HG03175 (cell line): ENCODE measurements around the gene WDR27.
A peak's percentile ranks its signal among the peaks of the same experiment; 100 is the strongest.
"Not testable (repeated sequence)": the region's sequence is repeated elsewhere in the genome, so short reads cannot be mapped to it uniquely, and the experiment has no call there.

Source experiments
- ATAC-seq: cut with Tn5 transposase; IDR thresholded peaks from one replicate; pipeline ENCODE4 v1.9.1; 2021; ENCODE audit warnings: mild to moderate bottlenecking, moderate library complexity; ENCODE audit not compliant: unreplicated experiment

Gene WDR27

GRCh38 chr6:169664227-169664626 lies 37.6 kb downstream of the WDR27 start:
- ATAC-seq: no peak

GRCh38 chr6:169663468-169663867 lies 38.4 kb downstream of the WDR27 start:
- no peak for ATAC-seq

- ATAC-seq: no peak
Observed at GRCh38 chr6:169661391-169661756, 40.5 kb downstream of the WDR27 start.

GRCh38 chr6:169660751-169661390 lies 41.0 kb downstream of the WDR27 start:
- ATAC-seq: no peak

DNA sequence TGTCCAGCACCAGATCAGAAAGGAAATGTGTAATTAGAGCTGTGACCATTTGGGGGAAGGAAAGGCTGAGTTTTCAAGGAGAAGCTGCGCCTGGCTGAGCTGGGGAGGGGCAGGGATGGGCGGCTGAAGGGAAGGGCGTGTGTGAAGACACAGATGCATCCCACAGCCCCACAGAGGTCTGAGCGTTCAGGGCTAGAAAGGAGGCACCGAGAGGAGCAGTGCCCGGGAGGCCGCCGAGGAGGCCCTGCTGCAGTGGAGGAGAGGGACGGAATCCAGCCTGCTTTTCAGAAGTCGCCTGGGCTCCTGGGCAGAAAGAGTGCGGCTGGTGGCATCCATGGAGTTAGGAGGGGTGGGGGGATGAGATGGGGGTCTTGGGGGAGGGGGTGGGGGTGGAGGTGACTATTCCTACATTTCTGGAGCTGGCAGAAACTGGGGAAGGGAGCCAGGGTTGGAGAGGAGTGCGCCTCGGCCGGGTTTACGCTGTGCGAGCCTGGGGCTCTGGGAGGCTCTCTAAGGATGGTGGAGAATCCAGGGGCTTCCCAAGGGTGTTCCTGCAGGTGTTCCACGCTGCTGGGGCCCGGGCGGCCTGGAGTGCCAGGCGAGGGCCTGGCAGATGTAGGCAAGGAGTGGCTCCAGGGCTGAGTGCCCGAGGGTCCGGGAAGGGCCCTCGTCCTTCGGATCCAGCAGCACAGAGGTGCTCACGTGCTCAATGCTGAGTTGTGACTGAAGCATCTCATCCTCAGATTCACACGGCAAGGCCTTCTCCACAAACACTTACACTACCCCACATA lies 41.8 kb downstream of the WDR27 start:
- ATAC-seq: no peak

GRCh38 chr6:169657284-169657610 lies 44.6 kb downstream of the WDR27 start:
- ATAC-seq: no peak

GRCh38 chr6:169656546-169657283 lies 45.1 kb downstream of the WDR27 start:
- ATAC-seq: no peak

DNA sequence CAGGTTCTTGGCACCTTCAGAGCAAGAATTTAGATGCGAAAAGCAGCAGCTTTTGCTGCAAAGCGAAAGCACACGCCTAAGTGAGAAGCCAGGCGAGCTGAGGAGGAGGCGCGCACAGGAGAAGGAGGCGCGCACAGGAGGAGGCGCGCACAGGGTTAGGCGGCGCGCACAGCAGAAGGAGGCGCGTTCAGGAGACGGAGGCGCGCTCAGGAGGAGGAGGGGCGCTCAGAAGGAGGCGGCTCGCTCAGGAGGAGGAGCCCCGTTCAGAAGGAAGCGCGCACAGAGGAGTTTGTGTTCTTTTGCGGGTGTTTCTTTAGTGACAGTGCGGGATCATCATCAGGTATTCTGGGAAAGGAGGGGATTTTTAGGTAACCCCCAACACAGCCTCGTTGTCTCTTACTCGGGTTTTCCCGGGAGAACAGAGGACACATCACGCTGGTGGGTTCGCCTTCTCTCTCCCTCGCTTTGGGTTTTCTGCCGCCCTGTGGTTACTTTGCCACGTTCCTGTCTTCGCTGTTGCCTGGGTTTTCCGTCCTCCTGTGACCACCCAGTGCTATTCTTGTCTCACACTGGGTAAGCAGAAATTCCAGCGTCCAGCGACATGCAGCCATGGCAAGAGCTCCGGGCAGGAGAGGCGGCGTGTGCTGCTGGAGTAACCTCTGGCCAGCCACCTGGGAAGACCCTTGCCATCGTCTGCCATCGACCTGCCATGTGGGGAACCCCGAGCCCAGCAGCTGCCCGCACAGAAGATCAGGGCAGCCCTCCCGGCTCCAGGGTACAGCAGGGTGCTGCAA lies 47.0 kb downstream of the WDR27 start:
- ATAC-seq: peak; percentile 90

- ATAC-seq: no peak
Observed at GRCh38 chr6:169653691-169654090, 48.1 kb downstream of the WDR27 start.

DNA sequence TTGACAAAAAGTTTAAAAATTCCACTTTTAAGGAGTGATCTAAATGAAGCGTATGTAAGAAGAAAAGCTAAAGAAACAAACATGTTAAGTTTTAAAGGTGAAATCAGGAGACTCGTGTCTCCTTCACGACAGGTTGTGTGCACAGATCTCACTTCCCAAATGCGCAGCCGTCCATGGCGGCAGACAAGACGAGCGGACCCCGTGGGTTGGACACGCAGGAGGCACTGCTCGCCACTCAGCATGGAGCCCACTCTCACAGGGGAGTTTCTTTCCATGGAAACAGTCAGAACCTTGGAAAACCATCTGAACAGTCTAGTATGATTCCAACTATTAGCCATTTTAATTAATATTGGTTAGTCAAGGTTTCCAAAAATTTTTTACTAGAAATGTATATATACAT lies 48.9 kb downstream of the WDR27 start:
- no peak for ATAC-seq

DNA sequence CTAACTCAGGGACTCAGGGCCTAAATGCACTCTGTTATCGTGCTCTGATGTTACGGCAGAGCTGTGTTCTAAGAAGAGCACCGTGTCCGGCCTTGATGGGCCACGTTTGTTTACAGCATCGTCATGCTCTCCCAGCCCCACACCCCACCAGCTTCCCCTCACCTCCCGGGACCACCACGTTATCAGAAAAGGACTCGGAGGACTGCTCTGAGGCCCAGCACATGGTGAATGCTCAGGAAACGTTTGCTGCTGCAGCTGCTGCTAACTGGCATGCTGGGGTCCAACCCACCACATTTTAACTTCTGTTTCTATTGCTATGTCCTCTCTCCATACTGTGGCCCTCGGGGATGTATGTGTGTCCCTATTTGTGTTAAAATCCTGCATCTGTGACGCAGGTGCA lies 50.3 kb downstream of the WDR27 start:
- ATAC-seq: no peak

DNA sequence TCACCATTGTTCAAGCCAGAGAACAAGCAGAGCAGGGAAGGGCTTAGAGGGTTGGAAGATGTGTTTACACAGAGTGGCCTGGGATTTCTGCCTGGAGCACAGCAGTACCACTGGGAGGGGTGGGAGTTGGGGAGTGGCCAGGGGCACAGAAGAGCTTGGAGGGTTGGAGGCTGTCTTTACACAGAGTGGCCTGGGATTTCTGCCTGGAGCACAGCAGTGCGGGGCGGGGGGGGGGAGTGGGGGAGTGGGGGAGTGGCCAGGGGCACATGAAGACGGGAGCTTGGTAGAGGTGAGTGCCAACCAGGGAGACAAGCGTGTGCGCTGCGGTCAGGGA lies 50.9 kb downstream of the WDR27 start:
- ATAC-seq: no peak

- no peak for ATAC-seq
Observed at GRCh38 chr6:169650241-169650958, 51.4 kb downstream of the WDR27 start.

DNA sequence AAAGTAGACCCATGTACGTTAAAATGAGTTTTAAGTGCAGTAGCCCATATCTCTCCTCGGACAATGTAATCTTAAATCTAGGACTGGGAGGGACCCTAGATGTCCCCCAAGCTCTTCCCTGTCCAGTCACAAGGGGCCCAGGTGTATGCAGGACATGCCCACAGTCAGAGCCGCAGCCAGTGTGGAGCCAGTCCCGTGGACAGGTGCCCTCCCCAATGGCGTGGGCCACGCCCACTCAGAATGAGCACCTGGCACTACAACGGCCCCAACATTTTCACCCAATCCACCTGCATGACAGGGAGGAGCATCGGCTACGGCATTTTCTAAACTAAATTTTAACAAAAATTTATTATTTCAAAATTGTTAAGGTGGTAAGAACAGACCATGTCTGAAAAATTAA lies 53.2 kb downstream of the WDR27 start:
- no peak for ATAC-seq

DNA sequence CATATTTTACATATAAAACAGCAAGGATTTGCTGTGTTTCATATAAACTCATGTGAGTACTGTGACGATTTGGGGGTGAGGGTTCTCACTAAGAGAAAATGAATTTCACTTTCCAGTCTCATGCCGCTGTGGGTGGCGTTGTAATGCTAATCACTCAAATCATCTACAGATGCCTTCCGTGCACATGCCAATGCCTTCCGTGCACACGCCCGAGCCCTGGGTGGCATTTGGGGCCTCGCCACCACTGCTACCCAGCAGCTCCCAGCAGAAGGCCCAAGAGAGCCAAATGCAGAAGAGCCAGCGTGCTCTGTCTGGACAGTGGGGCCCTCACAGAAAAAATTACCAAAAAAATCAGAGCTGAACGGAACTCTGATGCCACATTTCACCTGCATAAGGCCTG lies 53.7 kb downstream of the WDR27 start:
- ATAC-seq: no peak

GRCh38 chr6:169647637-169648036 lies 54.2 kb downstream of the WDR27 start:
- no peak for ATAC-seq

DNA sequence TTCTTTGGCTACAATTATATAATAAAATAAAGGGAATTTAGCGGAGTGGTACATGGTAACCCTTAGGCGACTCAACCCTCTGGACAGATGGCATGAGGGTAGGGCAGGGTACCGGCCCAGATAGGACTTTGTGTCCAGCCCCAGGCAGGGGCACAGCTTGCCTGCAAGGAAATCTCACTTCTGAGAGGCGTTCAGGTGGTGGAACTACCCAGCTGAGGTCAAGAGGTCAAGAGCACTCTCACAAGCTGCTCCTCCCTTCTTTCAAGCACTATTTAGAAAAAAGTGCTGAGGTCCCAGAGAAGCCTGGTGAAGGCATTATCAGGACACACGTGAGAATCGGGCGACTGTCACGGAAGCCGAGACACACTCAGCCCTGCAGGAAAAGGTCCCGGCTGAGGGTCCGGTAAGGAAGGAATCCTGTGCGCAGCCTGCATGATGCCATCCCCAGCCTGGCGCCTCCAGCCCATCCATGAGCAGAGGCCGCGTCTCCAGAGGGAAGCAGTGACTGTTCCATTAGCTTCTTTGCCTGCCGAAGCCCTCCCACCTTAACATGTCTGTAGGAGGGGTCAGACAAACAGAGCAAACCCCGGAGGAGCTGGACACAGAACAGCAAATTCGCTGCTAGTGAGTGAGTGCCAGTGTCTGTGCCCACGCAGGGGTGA lies 54.8 kb downstream of the WDR27 start:
- no peak for ATAC-seq

DNA sequence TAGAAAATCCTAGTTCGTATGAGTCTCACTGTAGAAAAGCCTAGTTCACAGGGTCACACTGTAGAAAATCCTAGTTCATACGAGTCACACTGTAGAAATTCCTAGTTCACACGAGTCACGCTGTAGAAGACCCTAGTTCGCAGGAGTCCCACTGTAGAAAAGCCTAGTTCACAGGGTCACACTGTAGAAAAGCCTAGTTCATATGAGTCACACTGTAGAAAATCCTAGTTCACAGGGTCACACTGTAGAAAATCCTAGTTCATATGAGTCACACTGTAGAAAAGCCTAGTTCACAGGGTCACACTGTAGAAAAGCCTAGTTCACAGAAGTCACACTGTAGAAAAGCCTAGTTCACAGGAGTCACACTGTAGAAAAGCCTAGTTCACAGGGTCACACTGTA lies 56.4 kb downstream of the WDR27 start:
- ATAC-seq: not testable (repeated sequence)

DNA sequence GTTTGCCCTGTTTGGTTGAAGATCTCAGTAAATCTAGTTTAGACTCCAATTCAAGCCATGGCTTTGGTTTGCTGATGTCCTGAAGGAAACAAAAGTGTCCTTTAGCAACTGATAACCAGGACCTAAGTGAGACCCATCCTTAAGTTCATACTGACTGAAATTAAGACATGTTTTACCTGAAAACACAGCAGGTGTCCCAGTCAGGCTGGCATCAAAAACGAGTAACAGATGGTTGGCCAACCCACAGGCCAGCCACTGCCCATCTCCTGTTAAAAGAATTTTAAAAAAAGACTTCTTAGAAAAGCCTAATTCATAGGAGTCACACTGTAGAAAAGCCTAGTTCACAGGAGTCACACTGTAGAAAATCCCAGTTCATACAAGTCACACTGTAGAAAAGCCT lies 58.3 kb downstream of the WDR27 start:
- ATAC-seq: no peak

DNA sequence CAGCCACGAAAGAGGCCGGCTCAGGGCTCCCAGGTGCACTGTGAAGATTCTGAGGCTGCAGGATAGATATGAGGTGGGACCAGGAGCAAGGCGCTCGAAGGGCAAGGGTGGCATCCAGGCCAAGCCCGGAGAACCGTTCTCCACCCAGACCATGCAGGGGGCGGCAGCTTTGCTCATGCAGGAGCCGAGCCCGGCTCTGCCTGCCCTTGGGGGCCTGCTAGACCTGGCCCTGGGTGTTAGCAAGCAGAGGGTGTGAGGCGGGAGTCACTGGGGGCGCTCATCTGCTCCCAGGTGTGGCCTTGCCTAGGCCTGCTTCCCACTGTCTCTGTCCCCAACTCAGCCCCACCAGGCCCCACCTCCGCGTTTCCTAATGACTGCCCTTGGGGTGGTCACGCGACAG lies 59.4 kb downstream of the WDR27 start:
- ATAC-seq: no peak
